Stimulated activated CD4-positive, alpha-beta T cell treated with anti-CD3 and anti-CD28 coated beads, Interleukin-12 subunit alpha, Interleukin-12 subunit beta, amount 100 ng/mL, for 48 hours (primary cell): Measurements from ENCODE around the gene TNIK.

Experiments used
- DNase-seq, 3 donors: peaks; one replicate each; pipeline ENCODE4 v3.0.0-alpha.2; 2020; ENCODE audit warnings: low read depth in 2 of 3, low spot score in 1 of 3

Gene TNIK

GRCh38 chr3:171459942-171460724 is at the start of gene TNIK:
TSS of gene TNIK (minus strand) at chr3:171460405. CDS start at chr3:171460063, 342 bp downstream.
- peak; percentile 89 to 92 (median 91) for DNase-seq

- no peak for DNase-seq
Measured at GRCh38 chr3:171508676-171509075, 48.5 kb upstream of the TNIK start.

- no peak for DNase-seq
Measured at GRCh38 chr3:171508206-171508605, 48.0 kb upstream of the TNIK start.

GRCh38 chr3:171506743-171507319 is 46.6 kb upstream of the TNIK start:
- DNase-seq, result no peak

- no peak for DNase-seq
Measured at GRCh38 chr3:171505822-171506333, 45.7 kb upstream of the TNIK start.

- DNase-seq, result no peak
Measured at GRCh38 chr3:171504376-171504775, 44.2 kb upstream of the TNIK start.

- DNase-seq, result no peak
Measured at GRCh38 chr3:171503817-171504216, 43.6 kb upstream of the TNIK start.

GRCh38 chr3:171498921-171499320 is 38.7 kb upstream of the TNIK start:
- DNase-seq, result no peak

- no peak for DNase-seq
Measured at GRCh38 chr3:171497468-171497867, 37.3 kb upstream of the TNIK start.

- DNase-seq, result no peak
Measured at GRCh38 chr3:171495413-171495812, 35.2 kb upstream of the TNIK start.

GRCh38 chr3:171494457-171495109 is 34.4 kb upstream of the TNIK start:
- no peak for DNase-seq

- no peak for DNase-seq
Measured at GRCh38 chr3:171491361-171491760, 31.2 kb upstream of the TNIK start.

- DNase-seq, result no peak
Measured at GRCh38 chr3:171490901-171491300, 30.7 kb upstream of the TNIK start.

- no peak for DNase-seq
Measured at GRCh38 chr3:171489348-171489747, 29.1 kb upstream of the TNIK start.

GRCh38 chr3:171488479-171488878 is 28.3 kb upstream of the TNIK start:
- no peak for DNase-seq

- DNase-seq, result no peak
Measured at GRCh38 chr3:171487382-171487781, 27.2 kb upstream of the TNIK start.

GRCh38 chr3:171485338-171485737 is 25.1 kb upstream of the TNIK start:
- no peak for DNase-seq

- no peak for DNase-seq
Measured at GRCh38 chr3:171481011-171481410, 20.8 kb upstream of the TNIK start.

- no peak for DNase-seq
Measured at GRCh38 chr3:171480526-171480925, 20.3 kb upstream of the TNIK start.

GRCh38 chr3:171476532-171477102 is 16.4 kb upstream of the TNIK start:
- no peak for DNase-seq

GRCh38 chr3:171472552-171472951 is 12.3 kb upstream of the TNIK start:
- no peak for DNase-seq
